Cardiac fibroblast (primary cell): Measurements from ENCODE around the gene GPC6.

Source experiments
- DNase-seq, 2 donors: peaks; one replicate each; pipeline versions ENCODE4 v3.0.0 to v3.0.0-alpha.2; 2010; ENCODE audit warnings: low read depth in 2 of 2
- H3K4me3 ChIP-seq, 2 donors: replicated peaks in 1 of 2; 1 replicate in 1 of 2; 2 replicates in 1 of 2; pipeline ENCODE4 v1.5.1; 2011; ENCODE audit warnings: low read depth in 2 of 2, low read length in 2 of 2, mild to moderate bottlenecking in 2 of 2, moderate library complexity in 1 of 2
- CTCF ChIP-seq: IDR thresholded peaks from one replicate; pipeline ENCODE4 v1.5.1; 2011; ENCODE audit warnings: low read depth, mild to moderate bottlenecking, low read length, inconsistent platforms

The GPC6 gene

GRCh38 chr13:93672996-93673395, 446.4 kb downstream of the GPC6 start:
- DNase-seq = no peak
- no peak overlapping the region for H3K4me3 ChIP-seq
- no peak for TF ChIP-seq CTCF

- TF ChIP-seq CTCF = no peak
- DNase-seq = no peak
Measured at GRCh38 chr13:93673885-93674284, 447.3 kb downstream of the GPC6 start.

GRCh38 chr13:93674337-93674755, 447.7 kb downstream of the GPC6 start:
- no peak for TF ChIP-seq CTCF
- DNase-seq = no peak
- no peak overlapping the region for H3K4me3 ChIP-seq

More at GRCh38 chr13:93673885-93674284, 447.3 kb downstream of the GPC6 start:
- H3K4me3 ChIP-seq = no peak overlapping the region

- H3K4me3 ChIP-seq = no peak overlapping the region
- no peak for DNase-seq
- no peak for TF ChIP-seq CTCF
Measured at GRCh38 chr13:93680329-93680728, 453.7 kb downstream of the GPC6 start.

- DNase-seq = no peak
- H3K4me3 ChIP-seq = no peak overlapping the region
- no peak for TF ChIP-seq CTCF
Measured at GRCh38 chr13:93685900-93686299, 459.3 kb downstream of the GPC6 start.

GRCh38 chr13:93686399-93686798, 459.8 kb downstream of the GPC6 start:
- DNase-seq = no peak

More at GRCh38 chr13:93686399-93686798, 459.8 kb downstream of the GPC6 start:
- no peak for TF ChIP-seq CTCF
- no peak overlapping the region for H3K4me3 ChIP-seq
